ENCODE measurements around the gene DHRS12. TPM values are rescaled to one million over a fixed set of nuclear protein-coding genes. Genes with fewer than 3 reads are reported as not detected.
A peak's percentile ranks its signal among the peaks of the same experiment; 100 is the strongest.

DHRS12 gene
- total RNA-seq, 1 experiment from 2014 or later = 11.3 TPM

- peak; percentile 39 for DNase-seq (ENCODE audit: low spot score)
- in situ Hi-C loops (cut with HindIII; ENCODE audit: low sequenced_read_pairs) = no loop called here
Measured at GRCh38 chr13:51769455-51770127, 34.4 kb downstream of the DHRS12 start.

GRCh38 chr13:51768976-51769375 is 35.0 kb downstream of the DHRS12 start:
- in situ Hi-C loops (cut with HindIII; ENCODE audit: low sequenced_read_pairs) = no loop called here

GRCh38 chr13:51768378-51768921 is 35.5 kb downstream of the DHRS12 start:
- in situ Hi-C loops (cut with HindIII; ENCODE audit: low sequenced_read_pairs) = no loop called here
- DNase-seq (ENCODE audit: low spot score) = no peak

More at GRCh38 chr13:51768976-51769375, 35.0 kb downstream of the DHRS12 start:
- no peak for DNase-seq (ENCODE audit: low spot score)

- in situ Hi-C loops (cut with HindIII; ENCODE audit: low sequenced_read_pairs) = no loop called here
- no peak for DNase-seq (ENCODE audit: low spot score)
Measured at GRCh38 chr13:51767100-51767499, 36.9 kb downstream of the DHRS12 start.

GRCh38 chr13:51765142-51765515 is 38.8 kb downstream of the DHRS12 start:
- in situ Hi-C loops (cut with HindIII; ENCODE audit: low sequenced_read_pairs) = no loop called here
- no peak for DNase-seq (ENCODE audit: low spot score)

GRCh38 chr13:51764184-51765141 is 39.5 kb downstream of the DHRS12 start:
- peak; percentile 23 for DNase-seq (ENCODE audit: low spot score)
- in situ Hi-C loops (cut with HindIII; ENCODE audit: low sequenced_read_pairs) = no loop called here

- DNase-seq (ENCODE audit: low spot score) = no peak
- in situ Hi-C loops (cut with HindIII; ENCODE audit: low sequenced_read_pairs) = no loop called here
Measured at GRCh38 chr13:51763486-51763885, 40.5 kb downstream of the DHRS12 start.

- DNase-seq (ENCODE audit: low spot score) = no peak
- in situ Hi-C loops (cut with HindIII; ENCODE audit: low sequenced_read_pairs) = no loop called here
Measured at GRCh38 chr13:51761643-51762350, 42.2 kb downstream of the DHRS12 start.

- DNase-seq (ENCODE audit: low spot score) = peak; percentile 33
- in situ Hi-C loops (cut with HindIII; ENCODE audit: low sequenced_read_pairs) = no loop called here
Measured at GRCh38 chr13:51760592-51760991, 43.4 kb downstream of the DHRS12 start.

- in situ Hi-C loops (cut with HindIII; ENCODE audit: low sequenced_read_pairs) = no loop called here
- no peak for DNase-seq (ENCODE audit: low spot score)
Measured at GRCh38 chr13:51759240-51759639, 44.7 kb downstream of the DHRS12 start.

GRCh38 chr13:51758691-51759090 is 45.3 kb downstream of the DHRS12 start:
- DNase-seq (ENCODE audit: low spot score) = no peak
- in situ Hi-C loops (cut with HindIII; ENCODE audit: low sequenced_read_pairs) = no loop called here

GRCh38 chr13:51756651-51757050 is 47.3 kb downstream of the DHRS12 start:
- no peak for DNase-seq (ENCODE audit: low spot score)
- in situ Hi-C loops (cut with HindIII; ENCODE audit: low sequenced_read_pairs) = no loop called here

- in situ Hi-C loops (cut with HindIII; ENCODE audit: low sequenced_read_pairs) = no loop called here
- no peak for DNase-seq (ENCODE audit: low spot score)
Measured at GRCh38 chr13:51747438-51748434, 56.2 kb downstream of the DHRS12 start.

- no peak for DNase-seq (ENCODE audit: low spot score)
- in situ Hi-C loops (cut with HindIII; ENCODE audit: low sequenced_read_pairs) = no loop called here
Measured at GRCh38 chr13:51746802-51747201, 57.2 kb downstream of the DHRS12 start.

- no peak for DNase-seq (ENCODE audit: low spot score)
- in situ Hi-C loops (cut with HindIII; ENCODE audit: low sequenced_read_pairs) = no loop called here
Measured at GRCh38 chr13:51745243-51745642, 58.7 kb downstream of the DHRS12 start.

GRCh38 chr13:51742611-51743010 is 61.4 kb downstream of the DHRS12 start:
- in situ Hi-C loops (cut with HindIII; ENCODE audit: low sequenced_read_pairs) = no loop called here
- no peak for DNase-seq (ENCODE audit: low spot score)

- in situ Hi-C loops (cut with HindIII; ENCODE audit: low sequenced_read_pairs) = no loop called here
- DNase-seq (ENCODE audit: low spot score) = no peak
Measured at GRCh38 chr13:51742031-51742430, 61.9 kb downstream of the DHRS12 start.

- DNase-seq (ENCODE audit: low spot score) = no peak
- in situ Hi-C loops (cut with HindIII; ENCODE audit: low sequenced_read_pairs) = no loop called here
Measured at GRCh38 chr13:51740698-51741097, 63.3 kb downstream of the DHRS12 start.

All from G401 (cell line).